ENCODE measurements around the gene POR.

Gene POR

DNA sequence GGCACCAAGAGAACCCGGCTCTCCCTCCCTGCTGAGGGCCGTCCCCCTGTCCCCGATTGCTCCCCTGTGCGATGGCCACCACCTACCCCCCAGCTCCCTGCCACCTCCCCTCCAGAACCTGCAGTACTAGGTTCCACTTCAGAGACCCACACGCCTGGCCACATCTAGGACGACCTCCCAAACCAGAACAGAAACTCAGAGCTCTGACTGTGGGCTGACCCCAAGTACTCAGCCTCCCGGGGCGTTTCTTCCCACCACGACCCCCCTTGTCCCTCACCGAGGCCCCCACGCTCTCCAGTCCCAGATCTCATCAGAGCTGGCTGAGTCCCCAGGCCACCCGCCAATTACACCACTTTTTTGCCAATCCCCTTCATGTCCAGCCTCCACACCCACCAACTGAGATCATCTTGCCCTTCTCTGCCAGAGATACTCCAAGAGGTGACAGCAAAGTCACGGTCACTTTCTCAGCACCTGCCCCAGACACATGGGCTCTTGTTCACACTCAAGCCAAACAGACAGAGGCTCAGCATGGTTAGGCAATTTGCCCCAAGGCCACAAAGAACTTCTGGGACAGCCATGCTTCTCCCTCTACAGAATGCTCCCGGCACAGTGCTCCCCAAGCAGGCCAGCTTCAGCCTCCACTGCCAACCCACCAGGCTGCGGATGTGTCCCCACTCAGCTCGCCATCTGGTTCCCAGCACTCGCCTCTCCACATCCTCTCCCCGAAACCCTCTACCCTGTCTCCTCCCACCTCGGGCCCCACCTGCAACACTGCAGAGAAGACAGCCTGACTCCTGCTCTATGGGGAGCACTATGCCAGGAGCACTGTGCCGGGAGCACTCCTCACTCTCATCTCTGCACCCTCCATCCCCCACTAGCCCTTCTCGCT, 74.8 kb downstream of the POR start:
- peaks cover 39% of the 10 kb centered on the region for H3K4me1 Mint-ChIP-seq
- TF ChIP-seq, protein P1, sequence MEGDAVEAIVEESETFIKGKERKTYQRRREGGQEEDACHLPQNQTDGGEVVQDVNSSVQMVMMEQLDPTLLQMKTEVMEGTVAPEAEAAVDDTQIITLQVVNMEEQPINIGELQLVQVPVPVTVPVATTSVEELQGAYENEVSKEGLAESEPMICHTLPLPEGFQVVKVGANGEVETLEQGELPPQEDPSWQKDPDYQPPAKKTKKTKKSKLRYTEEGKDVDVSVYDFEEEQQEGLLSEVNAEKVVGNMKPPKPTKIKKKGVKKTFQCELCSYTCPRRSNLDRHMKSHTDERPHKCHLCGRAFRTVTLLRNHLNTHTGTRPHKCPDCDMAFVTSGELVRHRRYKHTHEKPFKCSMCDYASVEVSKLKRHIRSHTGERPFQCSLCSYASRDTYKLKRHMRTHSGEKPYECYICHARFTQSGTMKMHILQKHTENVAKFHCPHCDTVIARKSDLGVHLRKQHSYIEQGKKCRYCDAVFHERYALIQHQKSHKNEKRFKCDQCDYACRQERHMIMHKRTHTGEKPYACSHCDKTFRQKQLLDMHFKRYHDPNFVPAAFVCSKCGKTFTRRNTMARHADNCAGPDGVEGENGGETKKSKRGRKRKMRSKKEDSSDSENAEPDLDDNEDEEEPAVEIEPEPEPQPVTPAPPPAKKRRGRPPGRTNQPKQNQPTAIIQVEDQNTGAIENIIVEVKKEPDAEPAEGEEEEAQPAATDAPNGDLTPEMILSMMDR (IDR thresholded peaks at IDR 0.05) = no peak
- H3K27ac Mint-ChIP-seq = no peak overlapping the region
- peaks cover 11% of the 10 kb centered on the region for H3K36me3 Mint-ChIP-seq (ENCODE audit: low read depth)
- DNase-seq = no peak
- H3K27me3 Mint-ChIP-seq (ENCODE audit: low read depth, poor library complexity) = peaks cover 3% of the 10 kb centered on the region
- peak overlapping the region; percentile 0 for H3K4me3 Mint-ChIP-seq
- H3K9me3 Mint-ChIP-seq = no peaks in the 10 kb centered on the region

DNA sequence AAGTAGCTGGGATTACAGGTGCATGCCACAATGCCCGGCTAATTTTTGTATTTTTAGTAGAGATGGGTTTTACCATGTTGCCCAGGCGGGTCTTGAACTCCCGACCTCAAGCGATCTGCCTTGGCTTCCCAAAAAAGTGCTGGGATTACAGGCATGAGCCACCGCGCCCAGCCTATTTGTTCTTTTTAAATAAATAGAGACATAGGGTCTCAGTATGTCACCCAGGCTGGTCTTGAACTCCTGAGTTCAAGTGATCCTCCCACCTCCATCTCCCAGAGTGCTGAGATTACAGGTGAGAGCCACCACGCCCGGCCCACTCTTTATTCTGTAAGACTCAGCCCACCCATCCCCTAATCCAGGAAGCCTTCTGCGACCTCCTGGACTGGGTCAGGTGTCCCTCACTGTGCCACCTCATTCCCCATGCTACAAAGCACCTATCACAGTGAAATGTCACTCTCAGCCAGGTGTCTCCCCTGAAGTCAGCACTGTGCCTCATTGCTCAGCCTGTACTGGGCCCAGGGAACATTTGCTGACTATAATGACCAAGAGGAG, 76.7 kb downstream of the POR start:
- Mint-ChIP-seq H3K4me3 (no peak overlapping the region), H3K27ac (no peak overlapping the region), H3K9me3 (no peaks in the 10 kb centered on the region), H3K4me1 (peaks cover 39% of the 10 kb centered on the region), H3K27me3 (ENCODE audit: low read depth, poor library complexity) (peaks cover 3% of the 10 kb centered on the region), H3K36me3 (ENCODE audit: low read depth) (peaks cover 22% of the 10 kb centered on the region)
- TF ChIP-seq, protein P1 (IDR thresholded peaks at IDR 0.05) = no peak
- no peak for DNase-seq

DNA sequence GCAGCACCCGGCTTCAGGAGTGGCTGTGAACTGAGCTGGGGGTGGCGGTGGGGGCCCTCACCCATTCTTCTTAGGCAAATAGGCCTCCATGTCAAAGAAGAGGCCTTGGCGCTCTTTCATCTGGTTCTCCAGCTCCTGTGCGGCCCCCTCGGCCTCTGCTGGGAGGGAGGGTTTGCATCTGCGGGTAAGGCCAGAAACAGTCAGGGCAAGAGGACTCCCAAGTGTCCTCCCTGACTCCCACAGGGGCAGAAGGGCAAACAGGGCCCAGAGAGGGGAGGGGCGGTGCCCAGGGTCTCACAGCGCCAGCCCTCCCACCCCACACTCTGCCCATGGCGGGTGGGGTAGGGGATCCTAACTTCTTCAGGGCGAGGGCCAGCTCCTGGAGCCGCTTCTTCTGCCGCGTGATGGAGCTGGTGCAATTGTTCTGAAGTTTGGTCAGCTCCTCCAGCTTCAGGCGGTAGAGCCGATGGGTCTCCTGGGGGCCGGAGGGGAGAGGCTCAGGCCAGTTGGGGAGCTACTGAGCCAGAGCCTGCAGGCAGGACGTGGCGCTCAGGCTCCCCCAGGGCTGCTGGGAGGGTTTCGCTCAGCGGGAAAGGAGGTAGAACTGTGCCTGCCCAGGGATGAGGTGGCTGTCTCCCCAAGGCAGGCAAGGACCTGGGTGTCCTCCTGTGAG, 77.3 kb downstream of the POR start:
- H3K4me3 Mint-ChIP-seq = no peak overlapping the region

DNA sequence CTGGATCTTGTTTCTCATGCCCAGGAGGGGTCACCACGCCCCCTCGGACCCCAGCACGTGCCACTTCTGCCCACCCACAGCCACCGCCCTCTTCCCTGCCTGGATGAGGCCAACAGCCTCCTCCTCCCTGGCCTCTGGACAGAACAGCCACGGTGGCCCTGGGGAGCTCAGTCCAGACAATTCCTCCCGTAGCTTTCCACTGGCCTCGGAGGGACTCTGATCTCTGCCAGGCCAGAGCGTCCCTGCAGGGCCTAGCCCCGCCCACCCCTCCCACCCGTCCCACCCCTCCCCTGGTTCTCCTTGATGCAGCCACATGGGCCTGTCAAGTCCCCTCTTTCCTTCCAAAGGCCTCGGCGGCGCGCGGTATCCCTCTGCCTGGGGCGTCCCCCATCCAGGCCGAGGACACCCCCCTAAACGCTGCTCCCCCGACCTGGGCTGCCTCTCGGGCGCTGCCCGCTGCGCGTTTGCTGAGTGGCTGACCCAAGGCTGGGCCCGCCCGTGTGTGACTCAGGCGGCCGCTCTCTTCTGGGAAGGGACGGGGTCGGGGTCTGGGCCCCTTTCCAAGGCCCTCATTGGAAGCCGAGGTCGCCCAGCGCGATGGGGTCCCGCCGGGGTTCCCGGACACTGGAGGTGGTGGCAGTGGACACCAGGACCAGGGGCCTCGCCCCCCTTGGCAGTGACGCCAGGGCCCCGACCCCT, 78.9 kb downstream of the POR start:
- H3K9me3 Mint-ChIP-seq = no peaks in the 10 kb centered on the region
- peak; percentile 63 for DNase-seq
- H3K4me3 Mint-ChIP-seq = peak overlapping the region; percentile 80
- H3K27ac Mint-ChIP-seq = peak overlapping the region; percentile 85
- peaks cover 34% of the 10 kb centered on the region for H3K36me3 Mint-ChIP-seq (ENCODE audit: low read depth)
- H3K27me3 Mint-ChIP-seq (ENCODE audit: low read depth, poor library complexity) = peaks cover 3% of the 10 kb centered on the region
- TF ChIP-seq, protein P1 (IDR thresholded peaks at IDR 0.05) = no peak
- H3K4me1 Mint-ChIP-seq = peaks cover 33% of the 10 kb centered on the region

More for the DNA sequence above, 77.3 kb downstream of the POR start:
- no peak for DNase-seq
- H3K4me1 Mint-ChIP-seq = peaks cover 39% of the 10 kb centered on the region
- H3K9me3 Mint-ChIP-seq = no peaks in the 10 kb centered on the region
- H3K27me3 Mint-ChIP-seq (ENCODE audit: low read depth, poor library complexity) = peaks cover 3% of the 10 kb centered on the region
- peaks cover 22% of the 10 kb centered on the region for H3K36me3 Mint-ChIP-seq (ENCODE audit: low read depth)
- H3K27ac Mint-ChIP-seq = no peak overlapping the region
- TF ChIP-seq, protein P1 (IDR thresholded peaks at IDR 0.05) = no peak

DNA sequence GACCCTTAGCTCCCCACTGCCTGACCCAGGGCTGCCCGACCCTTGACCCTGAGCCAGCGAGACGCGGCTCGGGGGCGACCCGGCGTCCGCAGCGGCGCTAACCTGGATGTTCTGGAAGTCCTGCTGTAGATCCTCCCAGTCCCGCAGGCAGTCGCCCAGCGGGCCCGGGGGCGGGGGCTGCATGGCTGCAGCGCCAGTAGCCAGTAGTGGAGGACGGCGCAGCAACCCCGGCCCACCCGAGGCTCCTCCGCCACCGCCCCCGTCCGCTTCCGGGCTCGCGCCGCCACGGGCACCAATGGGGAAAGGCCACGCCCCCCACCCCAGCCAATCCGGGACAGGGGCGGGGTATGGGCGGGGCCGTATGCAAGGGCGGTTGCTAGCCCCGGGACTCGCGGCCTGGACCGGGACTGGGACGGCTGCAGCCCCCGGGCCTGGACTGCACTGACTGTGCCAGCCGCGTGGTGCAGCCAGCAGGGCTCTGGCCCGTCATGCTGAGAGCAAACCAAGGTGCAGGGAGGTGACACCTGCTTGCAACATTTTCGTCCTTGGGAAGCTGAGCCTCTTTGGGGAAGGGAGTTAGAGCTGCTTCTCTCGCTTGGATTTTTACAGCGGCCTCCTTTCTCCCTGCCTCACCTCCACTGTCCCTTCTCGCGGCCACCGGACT, 79.6 kb downstream of the POR start, which contains the start of gene TMEM120A:
Gene TMEM120A, minus strand, starts transcription at position 208 of the 664 bp plus-strand sequence. Its CDS starts 25 bp downstream, at position 183.
- TF ChIP-seq, protein P1 (IDR thresholded peaks at IDR 0.05) = no peak
- H3K9me3 Mint-ChIP-seq = no peaks in the 10 kb centered on the region
- H3K36me3 Mint-ChIP-seq (ENCODE audit: low read depth) = peaks cover 41% of the 10 kb centered on the region
- H3K4me3 Mint-ChIP-seq = peak within 1 kb of the TSS; percentile 81
- H3K27ac Mint-ChIP-seq = peak within 1 kb of the TSS; percentile 85
- peak; percentile 99 for DNase-seq
- H3K4me1 Mint-ChIP-seq = peaks cover 29% of the 10 kb centered on the region
- H3K27me3 Mint-ChIP-seq (ENCODE audit: low read depth, poor library complexity) = no peaks in the 10 kb centered on the region
